DOHH2 (cell line): Measurements from ENCODE around the gene FANCI.

Experiments used
- H3F3A ChIP-seq: fragments of 200-600 bp; sonication (generic), shearing (Covaris generic); 2 replicates; pipeline ENCODE4 v1.6.0; 2016; ENCODE audit warnings: antibody characterized with exemption, mild to moderate bottlenecking; ENCODE audit not compliant: control insufficient read depth, insufficient read depth
- H3K27ac ChIP-seq: fragments of 200-600 bp; sonication (generic); 2 replicates; pipeline ENCODE4 v1.5.1; 2014; ENCODE audit warnings: low read depth, mild to moderate bottlenecking, low read length, moderate library complexity
- H3K27me3 ChIP-seq: fragments of 200-600 bp; sonication (generic); 2 replicates; pipeline ENCODE4 v1.6.1; 2014; ENCODE audit warnings: mild to moderate bottlenecking, low read length, mixed read lengths; ENCODE audit not compliant: control insufficient read depth
- H3K36me3 ChIP-seq: fragments of 200-600 bp; sonication (generic); 2 replicates; pipeline ENCODE4 v1.6.1; 2014; ENCODE audit warnings: mild to moderate bottlenecking, low read length, moderate library complexity, mixed read lengths; ENCODE audit not compliant: control insufficient read depth
- H3K4me1 ChIP-seq: fragments of 200-600 bp; sonication (generic); 2 replicates; pipeline ENCODE4 v1.6.1; 2014; ENCODE audit warnings: mild to moderate bottlenecking, low read length, mixed read lengths; ENCODE audit not compliant: control insufficient read depth
- H3K4me2 ChIP-seq: fragments of 200-600 bp; sonication (generic); 2 replicates; pipeline ENCODE4 v1.6.0; 2014; ENCODE audit warnings: mild to moderate bottlenecking, low read length, moderate library complexity
- H3K4me3 ChIP-seq: fragments of 200-600 bp; sonication (generic); 2 replicates; pipeline ENCODE4 v1.5.1; 2014; ENCODE audit warnings: mild to moderate bottlenecking, low read length, mixed read lengths
- H3K79me2 ChIP-seq: fragments of 200-600 bp; sonication (generic); 2 replicates; pipeline ENCODE4 v1.6.1; 2014; ENCODE audit warnings: mild to moderate bottlenecking, low read length, mixed read lengths; ENCODE audit not compliant: control insufficient read depth
- H3K9me2 ChIP-seq: fragments of 200-600 bp; sonication (generic); replicated peaks from 2 replicates; pipeline ENCODE4 v1.6.1; 2014; ENCODE audit warnings: mild to moderate bottlenecking, low read length, mixed read lengths; ENCODE audit not compliant: control insufficient read depth
- H3K9me3 ChIP-seq: fragments of 200-600 bp; sonication (generic); 2 replicates; pipeline ENCODE4 v1.6.1; 2014; ENCODE audit warnings: antibody characterized with exemption, low read length, mixed read lengths; ENCODE audit not compliant: control insufficient read depth, insufficient read depth
- H4K20me1 ChIP-seq: fragments of 200-600 bp; sonication (generic); 2 replicates; pipeline ENCODE4 v1.6.0; 2014; ENCODE audit warnings: low read depth, mild to moderate bottlenecking, antibody characterized with exemption, low read length, moderate library complexity; ENCODE audit not compliant: control insufficient read depth, insufficient read depth
- CTCF ChIP-seq: fragments of 200-600 bp; sonication (generic); IDR thresholded peaks from one replicate; pipeline ENCODE4 v1.5.1; 2014; ENCODE audit warnings: antibody characterized with exemption, mild to moderate bottlenecking, low read depth, low read length; ENCODE audit not compliant: poor library complexity, severe bottlenecking
- EZH2phosphoT487 ChIP-seq: fragments of 200-600 bp; sonication (generic); IDR thresholded peaks from 2 replicates; pipeline ENCODE4 v1.6.1; 2017; ENCODE audit warnings: borderline replicate concordance, mild to moderate bottlenecking, antibody characterized with exemption, low read length, moderate library complexity, mixed read lengths

Gene FANCI

GRCh38 chr15:89334510-89335297 is 90.9 kb downstream of the FANCI start, which contains the start of gene POLG:
POLG (minus strand) TSS chr15:89334824; CDS start chr15:89333754, 1,070 bp downstream.
- peaks cover 49% of the 10 kb centered on the region for H3K79me2 ChIP-seq
- no peak for TF ChIP-seq CTCF
- TF ChIP-seq EZH2phosphoT487: no peak
- no peaks in the 10 kb centered on the region for H3K9me2 ChIP-seq
- peak within 1 kb of the TSS; percentile 79 for H3K4me2 ChIP-seq
- peaks cover 10% of the 10 kb centered on the region for H3F3A ChIP-seq
- no peaks in the 10 kb centered on the region for H3K9me3 ChIP-seq
- peak within 1 kb of the TSS; percentile 71 for H3K27ac ChIP-seq
- peaks cover 29% of the 10 kb centered on the region for H4K20me1 ChIP-seq
- peaks cover 45% of the 10 kb centered on the region for H3K36me3 ChIP-seq
- H3K27me3 ChIP-seq: no peaks in the 10 kb centered on the region
- H3K4me3 ChIP-seq: peak within 1 kb of the TSS; percentile 95
- H3K4me1 ChIP-seq: peaks cover 46% of the 10 kb centered on the region

GRCh38 chr15:89335298-89336041 is 91.7 kb downstream of the FANCI start:
- peaks cover 37% of the 10 kb centered on the region for H3K36me3 ChIP-seq
- H3F3A ChIP-seq: peaks cover 10% of the 10 kb centered on the region
- H3K4me2 ChIP-seq: peak overlapping the region; percentile 79
- peaks cover 42% of the 10 kb centered on the region for H3K79me2 ChIP-seq
- H3K4me1 ChIP-seq: peaks cover 46% of the 10 kb centered on the region
- no peaks in the 10 kb centered on the region for H3K9me2 ChIP-seq
- H3K4me3 ChIP-seq: peak overlapping the region; percentile 75
- H4K20me1 ChIP-seq: peaks cover 24% of the 10 kb centered on the region
- H3K27me3 ChIP-seq: no peaks in the 10 kb centered on the region
- no peak for TF ChIP-seq EZH2phosphoT487
- TF ChIP-seq CTCF: no peak
- H3K27ac ChIP-seq: peak overlapping the region; percentile 71
- H3K9me3 ChIP-seq: no peaks in the 10 kb centered on the region

GRCh38 chr15:89338036-89338435 is 94.3 kb downstream of the FANCI start:
- Histone ChIP-seq H3K79me2 (peaks cover 16% of the 10 kb centered on the region), H3K4me2 (no peak overlapping the region), H3K36me3 (peaks cover 12% of the 10 kb centered on the region), H4K20me1 (0 out of 2 replicates have a peak, but pooled peaks cover 4% of the 10 kb centered on the region), H3F3A (peaks cover 10% of the 10 kb centered on the region), H3K27me3 (no peaks in the 10 kb centered on the region), H3K4me1 (peaks cover 26% of the 10 kb centered on the region), H3K9me3 (no peaks in the 10 kb centered on the region), H3K9me2 (no peaks in the 10 kb centered on the region), H3K27ac (no peak overlapping the region), H3K4me3 (no peak overlapping the region)
- TF ChIP-seq EZH2phosphoT487: no peak
- no peak for TF ChIP-seq CTCF
